PC-9 (cell line): Measurements from ENCODE around the gene TTC7B. TPM values are rescaled to one million over a fixed set of nuclear protein-coding genes. Genes with fewer than 3 reads are reported as not detected.

Experiments used
- BruUV-seq: library from RNA; stranded (reverse); fragments of 400-500 nt; replicated peaks from 2 replicates; lab custom pipeline; 2021; lab: Mats Ljungman, UMichigan
- CTCF ChIA-PET: fragments of 300-600 bp; sonication (Branson Sonifier 250); formaldehyde crosslinking; loops from one replicate; lab custom pipeline; 2022; ENCODE audit warnings: antibody characterized with exemption; lab: Charles Lee
- POLR2A ChIA-PET: fragments of 300-600 bp; sonication (Branson Sonifier 250); formaldehyde crosslinking; loops from one replicate; lab custom pipeline; 2022; ENCODE audit warnings: antibody characterized with exemption; ENCODE audit not compliant: unreplicated experiment; lab: Charles Lee
- DNase-seq, 2 experiments: peaks; one replicate each; pipeline versions ENCODE4 v3.0.0 to v3.0.0-alpha.2; 2015 to 2022; ENCODE audit warnings: mixed read lengths in 1 of 2
- H2AFZ ChIP-seq: fragments of 200-600 bp; sonication (generic); 2 replicates; pipeline ENCODE4 v1.8.1; 2017; ENCODE audit warnings: antibody characterized with exemption
- H3F3A ChIP-seq: fragments of 200-600 bp; sonication (generic); 2 replicates; pipeline ENCODE4 v1.8.1; 2017; ENCODE audit warnings: antibody characterized with exemption, mild to moderate bottlenecking, low read depth; ENCODE audit not compliant: insufficient read depth
- H3K27ac ChIP-seq: fragments of 200-600 bp; sonication (generic); 2 replicates; pipeline ENCODE4 v1.6.1; 2016; ENCODE audit warnings: mixed run types
- H3K27me3 ChIP-seq: fragments of 200-600 bp; sonication (generic); 2 replicates; pipeline ENCODE4 v1.6.1; 2016; ENCODE audit warnings: low read depth, mixed run types; ENCODE audit not compliant: insufficient read depth
- H3K36me3 ChIP-seq: fragments of 200-600 bp; sonication (generic); 2 replicates; pipeline ENCODE4 v1.6.1; 2016; ENCODE audit warnings: low read depth, mixed run types
- H3K4me1 ChIP-seq: fragments of 200-600 bp; sonication (generic); replicated peaks from 2 replicates; pipeline ENCODE4 v1.6.1; 2016; ENCODE audit warnings: mixed run types; ENCODE audit not compliant: insufficient read depth
- H3K4me2 ChIP-seq: fragments of 200-600 bp; sonication (generic); 2 replicates; pipeline ENCODE4 v1.6.1; 2017; ENCODE audit warnings: mixed run types
- H3K4me3 ChIP-seq: fragments of 200-600 bp; sonication (generic); 2 replicates; pipeline ENCODE4 v1.6.1; 2016; ENCODE audit warnings: mixed run types
- H3K79me2 ChIP-seq: fragments of 200-600 bp; sonication (generic); 2 replicates; pipeline ENCODE4 v1.6.1; 2017; ENCODE audit warnings: low read depth, mixed run types
- H3K9me2 ChIP-seq: fragments of 200-600 bp; sonication (generic); 2 replicates; pipeline ENCODE4 v1.8.1; 2017; ENCODE audit warnings: mild to moderate bottlenecking; ENCODE audit not compliant: insufficient read depth
- H3K9me3 ChIP-seq: fragments of 200-600 bp; sonication (generic); 2 replicates; pipeline ENCODE4 v1.8.1; 2016; ENCODE audit warnings: low read depth; ENCODE audit not compliant: insufficient read depth
- H4K20me1 ChIP-seq: fragments of 200-600 bp; sonication (generic); 2 replicates; pipeline ENCODE4 v1.8.1; 2017; ENCODE audit not compliant: insufficient read depth
- EZH2 ChIP-seq: fragments of 200-600 bp; sonication (generic); IDR thresholded peaks from 2 replicates; pipeline ENCODE4 v1.8.0; 2017; ENCODE audit warnings: antibody characterized with exemption, low read depth
- intact Hi-C: fragments of 100-400 bp; cut with micrococcal nuclease; formaldehyde crosslinking; loops from one replicate; pipeline ENCODE4 v1.10.0; 2022; ENCODE audit not compliant: unreplicated experiment
- total RNA-seq: library from RNA; stranded (reverse); gene quantifications from 2 replicates; pipeline ENCODE4 v1.2.3, GENCODE V29; 2021
- TF ChIP-seq, protein P1 (sequence below): fragments of 200-600 bp; sonication (generic); conservative IDR thresholded peaks from 2 replicates; pipeline ENCODE4 v1.6.1; 2017; ENCODE audit warnings: mixed run types, antibody characterized with exemption, mild to moderate bottlenecking, moderate library complexity

Gene TTC7B
- total RNA-seq, 1 experiment from 2014 or later, result 6.8 TPM

DNA sequence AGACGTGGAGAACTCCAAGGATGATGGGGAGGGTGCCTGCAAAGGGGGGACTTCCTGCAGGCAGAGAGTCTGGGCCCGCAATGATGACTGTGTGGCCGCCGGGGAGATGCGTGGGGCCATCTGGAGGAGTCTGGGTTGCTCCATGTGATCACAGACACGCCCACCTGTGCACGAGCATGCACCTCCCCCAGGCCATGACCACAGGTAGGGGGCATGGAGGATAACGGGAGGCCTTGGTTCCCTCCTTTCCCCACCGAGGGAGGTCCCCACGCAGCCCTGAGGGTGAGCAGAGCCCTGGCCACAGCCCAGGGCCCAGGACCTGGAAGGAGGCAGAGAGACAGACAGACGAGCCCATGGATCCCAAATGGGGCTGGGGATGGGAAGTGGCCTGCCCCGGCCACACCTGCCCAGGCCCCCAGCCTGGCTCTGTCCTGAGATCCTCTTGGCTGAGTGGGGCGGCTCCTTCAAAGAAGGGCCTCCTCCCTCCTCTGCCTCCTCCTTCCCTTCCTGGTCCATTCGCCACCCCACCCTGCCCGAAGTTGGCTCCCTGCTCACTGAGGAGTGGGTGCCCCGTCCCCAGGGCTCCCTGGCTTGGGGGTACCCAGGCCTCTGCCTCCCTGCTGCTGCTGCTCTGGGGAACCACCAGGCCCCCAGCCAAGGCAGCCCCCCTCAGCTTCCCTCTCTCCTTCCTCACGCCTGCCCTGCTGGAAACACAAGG lies 281.2 kb downstream of the TTC7B start:
- intact Hi-C loops, result no loop called here
- no peaks in the 10 kb centered on the region for H4K20me1 ChIP-seq
- H3K27me3 ChIP-seq, result no peaks in the 10 kb centered on the region
- TF ChIP-seq EZH2, result no peak
- TF ChIP-seq, protein P1, sequence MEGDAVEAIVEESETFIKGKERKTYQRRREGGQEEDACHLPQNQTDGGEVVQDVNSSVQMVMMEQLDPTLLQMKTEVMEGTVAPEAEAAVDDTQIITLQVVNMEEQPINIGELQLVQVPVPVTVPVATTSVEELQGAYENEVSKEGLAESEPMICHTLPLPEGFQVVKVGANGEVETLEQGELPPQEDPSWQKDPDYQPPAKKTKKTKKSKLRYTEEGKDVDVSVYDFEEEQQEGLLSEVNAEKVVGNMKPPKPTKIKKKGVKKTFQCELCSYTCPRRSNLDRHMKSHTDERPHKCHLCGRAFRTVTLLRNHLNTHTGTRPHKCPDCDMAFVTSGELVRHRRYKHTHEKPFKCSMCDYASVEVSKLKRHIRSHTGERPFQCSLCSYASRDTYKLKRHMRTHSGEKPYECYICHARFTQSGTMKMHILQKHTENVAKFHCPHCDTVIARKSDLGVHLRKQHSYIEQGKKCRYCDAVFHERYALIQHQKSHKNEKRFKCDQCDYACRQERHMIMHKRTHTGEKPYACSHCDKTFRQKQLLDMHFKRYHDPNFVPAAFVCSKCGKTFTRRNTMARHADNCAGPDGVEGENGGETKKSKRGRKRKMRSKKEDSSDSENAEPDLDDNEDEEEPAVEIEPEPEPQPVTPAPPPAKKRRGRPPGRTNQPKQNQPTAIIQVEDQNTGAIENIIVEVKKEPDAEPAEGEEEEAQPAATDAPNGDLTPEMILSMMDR, result no peak
- ChIA-PET POLR2A (no interaction called here), CTCF (no interaction called here)
- H3K9me2 ChIP-seq, result no peaks in the 10 kb centered on the region
- H3K4me1 ChIP-seq, result no peaks in the 10 kb centered on the region
- H3F3A ChIP-seq, result no peaks in the 10 kb centered on the region
- H3K4me3 ChIP-seq, result no peak overlapping the region
- H3K27ac ChIP-seq, result no peak overlapping the region
- H2AFZ ChIP-seq, result no peak overlapping the region
- DNase-seq, result no peak
- H3K79me2 ChIP-seq, result no peaks in the 10 kb centered on the region
- no TSS peak for BruUV-seq
- H3K36me3 ChIP-seq, result no peaks in the 10 kb centered on the region
- no peaks in the 10 kb centered on the region for H3K9me3 ChIP-seq
- no peak overlapping the region for H3K4me2 ChIP-seq

DNA sequence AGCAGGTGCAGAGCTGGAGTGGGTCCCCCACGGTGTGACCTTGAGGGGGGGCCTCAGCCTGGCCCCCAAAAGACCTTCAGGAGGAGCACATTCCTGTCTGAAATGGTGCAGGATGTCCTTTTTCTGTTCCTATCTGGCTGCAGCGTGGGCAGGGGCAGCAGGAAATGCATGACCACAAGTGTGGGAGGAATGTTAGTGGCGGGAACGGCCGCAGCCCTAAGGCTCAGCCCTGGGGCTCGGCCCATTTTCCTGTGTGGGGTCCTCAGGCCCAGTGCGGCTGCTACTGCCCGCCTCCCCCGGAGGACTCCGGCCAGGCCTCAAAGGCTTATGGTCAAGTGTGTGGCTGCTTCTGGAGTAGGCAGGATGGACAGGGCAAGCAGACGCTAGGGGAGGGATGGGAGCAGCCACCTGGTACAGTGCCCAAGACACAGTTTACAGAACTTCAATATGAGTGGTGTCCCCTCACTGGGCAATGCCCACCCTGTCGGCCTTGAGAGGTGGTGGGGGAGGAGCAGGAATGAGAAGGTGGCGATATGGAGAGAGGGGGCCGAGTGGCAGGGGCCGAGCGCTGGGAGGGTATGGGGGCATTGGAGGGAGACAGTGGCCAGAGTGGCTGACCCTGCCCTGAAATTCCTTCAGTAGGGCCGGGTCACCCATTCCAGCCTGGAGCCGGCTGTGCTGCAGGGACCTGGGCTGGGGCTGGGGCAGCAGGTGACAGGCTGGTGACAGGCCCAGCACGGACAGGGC lies 282.0 kb downstream of the TTC7B start:
- no peaks in the 10 kb centered on the region for H3K9me3 ChIP-seq
- CTCF ChIA-PET, result no interaction called here
- H4K20me1 ChIP-seq, result no peaks in the 10 kb centered on the region
- POLR2A ChIA-PET, result no interaction called here
- TF ChIP-seq, protein P1, result no peak
- no peak for TF ChIP-seq EZH2
- no peaks in the 10 kb centered on the region for H3K9me2 ChIP-seq
- DNase-seq, result no peak
- no peaks in the 10 kb centered on the region for H3K27me3 ChIP-seq
- no peaks in the 10 kb centered on the region for H3K36me3 ChIP-seq
- H3K4me1 ChIP-seq, result no peaks in the 10 kb centered on the region
- intact Hi-C loops, result no loop called here
- no TSS peak for BruUV-seq
- no peak overlapping the region for H2AFZ ChIP-seq
- no peak overlapping the region for H3K4me2 ChIP-seq
- H3K79me2 ChIP-seq, result no peaks in the 10 kb centered on the region
- no peak overlapping the region for H3K27ac ChIP-seq
- H3K4me3 ChIP-seq, result no peak overlapping the region
- no peaks in the 10 kb centered on the region for H3F3A ChIP-seq

DNA sequence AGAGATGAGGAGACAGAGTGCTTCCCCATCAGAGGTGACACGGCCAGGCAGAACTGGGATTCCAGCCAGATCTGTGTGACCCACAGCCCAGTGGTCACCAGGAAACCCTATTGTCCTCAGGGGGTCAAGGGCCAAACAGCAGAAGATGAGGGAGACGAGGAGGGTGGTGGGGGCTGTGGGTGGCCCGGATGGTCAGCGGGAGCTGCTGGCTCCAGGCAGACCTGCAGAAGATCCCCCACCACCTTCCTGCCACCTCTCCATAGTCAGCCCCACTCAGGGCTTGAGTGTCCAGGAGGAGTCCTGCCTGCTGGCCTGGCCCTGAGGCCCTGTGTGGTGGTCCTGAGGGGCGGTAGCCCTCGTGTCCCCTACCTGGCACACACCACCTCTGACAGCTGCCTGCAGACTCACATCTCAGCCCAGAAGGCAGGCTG lies 282.6 kb downstream of the TTC7B start:
- no peak for TF ChIP-seq EZH2
- TF ChIP-seq, protein P1, result no peak
- Histone ChIP-seq H3K9me3 (no peaks in the 10 kb centered on the region), H3K4me1 (no peaks in the 10 kb centered on the region), H3K9me2 (no peaks in the 10 kb centered on the region), H3K27me3 (no peaks in the 10 kb centered on the region), H3F3A (no peaks in the 10 kb centered on the region), H3K27ac (no peak overlapping the region), H4K20me1 (no peaks in the 10 kb centered on the region), H2AFZ (no peak overlapping the region), H3K36me3 (no peaks in the 10 kb centered on the region), H3K79me2 (no peaks in the 10 kb centered on the region), H3K4me3 (no peak overlapping the region), H3K4me2 (no peak overlapping the region)
- DNase-seq, result no peak
- intact Hi-C loops, result no loop called here
- BruUV-seq, result no TSS peak
- POLR2A ChIA-PET, result no interaction called here
- CTCF ChIA-PET, result no interaction called here
